ENCODE data around the gene KCNK17.

Gene KCNK17

GRCh38 chr6:39303425-39304153 is 10.6 kb downstream of the KCNK17 start:
- Histone ChIP-seq H3K4me2 (ENCODE audit: low read depth, low read length, poor library complexity, severe bottlenecking) (no peak overlapping the region), H2AFZ (ENCODE audit: low read depth, low read length, severe bottlenecking) (no peak overlapping the region), H3K36me3 (ENCODE audit: low read length) (no peaks in the 10 kb centered on the region)

GRCh38 chr6:39302669-39303424 is 11.4 kb downstream of the KCNK17 start:
- no peaks in the 10 kb centered on the region for H3K9me3 ChIP-seq (ENCODE audit: insufficient read depth, low read length)
- H3K9ac ChIP-seq (ENCODE audit: low read length): no peak overlapping the region
- no peaks in the 10 kb centered on the region for H4K20me1 ChIP-seq (ENCODE audit: low read depth, low read length)
- H3K27ac ChIP-seq (ENCODE audit: low read depth, low read length): no peak overlapping the region
- peak overlapping the region; percentile 37 for H3K4me2 ChIP-seq (ENCODE audit: low read depth, low read length, poor library complexity, severe bottlenecking)
- no peaks in the 10 kb centered on the region for H3K36me3 ChIP-seq (ENCODE audit: low read length)
- no peak overlapping the region for H3K4me3 ChIP-seq (ENCODE audit: insufficient read depth, low read length, poor library complexity, severe bottlenecking)
- H2AFZ ChIP-seq (ENCODE audit: low read depth, low read length, severe bottlenecking): peak overlapping the region; percentile 84
- H3K79me2 ChIP-seq (ENCODE audit: insufficient read depth, low read length): no peaks in the 10 kb centered on the region
- H3F3A ChIP-seq (ENCODE audit: insufficient read depth): no peaks in the 10 kb centered on the region
- H3K27me3 ChIP-seq (ENCODE audit: low read length): no peaks in the 10 kb centered on the region
- H3K9me2 ChIP-seq (replicated peaks; ENCODE audit: insufficient read depth, low read length): no peaks in the 10 kb centered on the region
- no peak for TF ChIP-seq EZH2phosphoT487 (conservative IDR thresholded peaks at IDR 0.05; ENCODE audit: low read length)
- TF ChIP-seq CTCF (IDR thresholded peaks at IDR 0.05; ENCODE audit: insufficient read depth, low read length, poor library complexity, severe bottlenecking): peak; percentile 94

More at GRCh38 chr6:39303425-39304153, 10.6 kb downstream of the KCNK17 start:
- Histone ChIP-seq H3K4me3 (ENCODE audit: insufficient read depth, low read length, poor library complexity, severe bottlenecking) (no peak overlapping the region), H3K79me2 (ENCODE audit: insufficient read depth, low read length) (no peaks in the 10 kb centered on the region), H3K9me3 (ENCODE audit: insufficient read depth, low read length) (no peaks in the 10 kb centered on the region), H3K9ac (ENCODE audit: low read length) (no peak overlapping the region), H3K27me3 (ENCODE audit: low read length) (no peaks in the 10 kb centered on the region), H3K27ac (ENCODE audit: low read depth, low read length) (no peak overlapping the region), H3F3A (ENCODE audit: insufficient read depth) (no peaks in the 10 kb centered on the region), H3K9me2 (replicated peaks; ENCODE audit: insufficient read depth, low read length) (no peaks in the 10 kb centered on the region), H4K20me1 (ENCODE audit: low read depth, low read length) (no peaks in the 10 kb centered on the region)
- peak; percentile 36 for TF ChIP-seq CTCF (IDR thresholded peaks at IDR 0.05; ENCODE audit: insufficient read depth, low read length, poor library complexity, severe bottlenecking)
- no peak for TF ChIP-seq EZH2phosphoT487 (conservative IDR thresholded peaks at IDR 0.05; ENCODE audit: low read length)

GRCh38 chr6:39302011-39302410 is 12.2 kb downstream of the KCNK17 start:
- H3K9me3 ChIP-seq (ENCODE audit: insufficient read depth, low read length): no peaks in the 10 kb centered on the region
- no peaks in the 10 kb centered on the region for H3K9me2 ChIP-seq (replicated peaks; ENCODE audit: insufficient read depth, low read length)
- H3K9ac ChIP-seq (ENCODE audit: low read length): no peak overlapping the region
- H3K4me3 ChIP-seq (ENCODE audit: insufficient read depth, low read length, poor library complexity, severe bottlenecking): no peak overlapping the region
- no peak overlapping the region for H3K4me2 ChIP-seq (ENCODE audit: low read depth, low read length, poor library complexity, severe bottlenecking)
- H3K27me3 ChIP-seq (ENCODE audit: low read length): no peaks in the 10 kb centered on the region
- no peak for TF ChIP-seq CTCF (IDR thresholded peaks at IDR 0.05; ENCODE audit: insufficient read depth, low read length, poor library complexity, severe bottlenecking)
- no peak for TF ChIP-seq EZH2phosphoT487 (conservative IDR thresholded peaks at IDR 0.05; ENCODE audit: low read length)
- H3K27ac ChIP-seq (ENCODE audit: low read depth, low read length): no peak overlapping the region
- no peaks in the 10 kb centered on the region for H3K79me2 ChIP-seq (ENCODE audit: insufficient read depth, low read length)
- no peaks in the 10 kb centered on the region for H4K20me1 ChIP-seq (ENCODE audit: low read depth, low read length)
- no peak overlapping the region for H2AFZ ChIP-seq (ENCODE audit: low read depth, low read length, severe bottlenecking)
- H3K36me3 ChIP-seq (ENCODE audit: low read length): no peaks in the 10 kb centered on the region
- H3F3A ChIP-seq (ENCODE audit: insufficient read depth): no peaks in the 10 kb centered on the region
